GM21515 (cell line): Measurements from ENCODE around the gene SUSD2.
"Not testable (repeated sequence)": the region's sequence is repeated elsewhere in the genome, so short reads cannot be mapped to it uniquely, and the experiment has no call there.

Experiments
- ATAC-seq: cut with Tn5 transposase; IDR thresholded peaks from one replicate; pipeline ENCODE4 v1.9.1; 2021; ENCODE audit not compliant: unreplicated experiment

Gene SUSD2

DNA sequence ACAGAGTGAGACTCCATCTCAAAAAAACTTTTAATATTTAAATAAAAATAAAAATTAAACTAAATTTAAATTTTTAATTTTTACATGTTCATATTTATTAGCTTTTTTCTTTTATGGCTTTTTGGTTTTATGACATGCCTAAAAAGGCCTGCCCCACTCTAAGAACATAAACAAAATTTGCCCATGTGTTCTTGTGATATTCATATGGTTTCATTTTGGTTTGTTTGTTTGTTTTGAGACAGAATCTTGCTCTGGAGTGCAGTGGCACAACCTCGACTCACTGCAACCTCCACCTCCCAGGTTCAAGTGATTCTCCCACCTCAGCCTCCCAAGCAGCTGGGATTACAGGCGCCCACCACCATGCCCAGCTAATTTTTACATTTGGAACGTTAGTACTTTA is 27.7 kb downstream of the SUSD2 start:
- no peak for ATAC-seq

DNA sequence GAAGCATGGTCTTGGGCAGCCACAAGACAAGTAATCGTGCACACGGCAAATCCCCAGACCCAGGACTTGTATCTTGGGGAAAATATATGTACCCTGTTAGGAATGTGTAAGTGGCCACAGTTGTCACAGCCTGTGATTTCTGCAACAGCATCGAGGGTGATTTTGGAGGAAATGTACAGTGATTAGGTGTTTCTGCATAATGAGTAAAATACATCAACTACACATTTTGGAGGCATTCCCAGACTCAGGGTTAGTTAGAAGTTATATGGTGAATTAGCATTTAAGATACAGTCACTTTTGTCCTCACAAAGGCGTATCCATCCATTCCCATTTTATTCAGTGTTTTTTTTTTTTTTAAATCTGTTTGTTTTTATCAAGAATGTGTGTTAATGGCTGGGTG is 28.4 kb downstream of the SUSD2 start:
- no peak for ATAC-seq

DNA sequence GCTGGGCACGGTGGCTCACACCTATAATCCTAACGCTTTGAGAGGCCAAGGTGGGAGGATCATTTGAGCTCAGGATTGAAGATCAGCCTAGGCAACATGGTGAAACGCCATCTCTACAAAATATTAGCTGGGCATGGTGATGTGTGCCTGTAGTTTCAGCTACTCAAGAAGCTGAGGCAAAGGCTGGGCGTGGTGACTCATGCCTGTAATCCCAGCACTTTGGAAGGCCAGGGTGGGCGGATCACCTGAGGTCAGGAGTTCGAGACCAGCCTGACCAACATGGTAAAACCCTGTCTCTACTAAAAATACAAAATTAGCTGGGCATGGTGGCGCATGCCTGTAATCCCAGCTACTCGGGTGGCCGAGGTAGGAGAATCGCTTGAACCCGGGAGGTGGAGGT is 29.1 kb downstream of the SUSD2 start:
- ATAC-seq, result not testable (repeated sequence)

DNA sequence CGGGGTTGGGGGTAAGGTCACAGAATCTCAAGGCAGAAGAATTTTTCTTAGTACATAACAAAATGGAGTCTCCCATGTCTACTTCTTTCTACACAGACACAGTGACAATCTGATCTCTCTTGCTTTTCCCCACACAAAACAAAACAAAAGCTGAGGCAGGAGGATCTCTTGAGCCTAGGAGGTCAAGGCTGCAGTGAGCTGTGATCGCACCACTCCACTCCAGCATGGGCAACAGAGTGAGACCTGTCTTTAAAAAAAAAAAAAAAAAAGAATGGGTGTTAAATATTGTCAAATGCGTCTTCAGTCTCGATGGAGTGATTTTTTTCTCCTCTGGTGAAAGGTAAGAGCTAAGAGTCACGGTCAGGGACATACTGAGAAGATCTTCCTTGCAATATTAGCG is 30.4 kb downstream of the SUSD2 start:
- ATAC-seq, result not testable (repeated sequence)

DNA sequence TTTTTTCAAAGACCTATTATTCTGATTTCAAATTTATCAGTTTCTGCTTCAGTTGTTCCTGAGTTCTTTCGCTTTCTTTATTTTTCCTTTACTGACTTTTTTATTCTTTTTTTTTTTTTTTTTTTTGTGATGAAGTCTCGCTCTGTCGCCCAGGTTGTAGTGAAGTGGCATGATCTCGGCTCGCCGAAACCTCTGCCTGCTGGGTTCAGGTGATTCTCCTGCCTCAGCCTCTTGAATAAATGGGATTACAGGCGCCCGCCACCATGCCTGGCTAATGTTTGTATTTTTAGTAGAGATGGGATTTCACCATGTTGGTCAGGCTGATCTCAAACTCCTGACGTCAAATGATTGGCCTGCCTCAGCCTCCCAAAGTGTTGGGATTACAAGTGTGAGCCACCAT is 31.8 kb downstream of the SUSD2 start:
- not testable (repeated sequence) for ATAC-seq

DNA sequence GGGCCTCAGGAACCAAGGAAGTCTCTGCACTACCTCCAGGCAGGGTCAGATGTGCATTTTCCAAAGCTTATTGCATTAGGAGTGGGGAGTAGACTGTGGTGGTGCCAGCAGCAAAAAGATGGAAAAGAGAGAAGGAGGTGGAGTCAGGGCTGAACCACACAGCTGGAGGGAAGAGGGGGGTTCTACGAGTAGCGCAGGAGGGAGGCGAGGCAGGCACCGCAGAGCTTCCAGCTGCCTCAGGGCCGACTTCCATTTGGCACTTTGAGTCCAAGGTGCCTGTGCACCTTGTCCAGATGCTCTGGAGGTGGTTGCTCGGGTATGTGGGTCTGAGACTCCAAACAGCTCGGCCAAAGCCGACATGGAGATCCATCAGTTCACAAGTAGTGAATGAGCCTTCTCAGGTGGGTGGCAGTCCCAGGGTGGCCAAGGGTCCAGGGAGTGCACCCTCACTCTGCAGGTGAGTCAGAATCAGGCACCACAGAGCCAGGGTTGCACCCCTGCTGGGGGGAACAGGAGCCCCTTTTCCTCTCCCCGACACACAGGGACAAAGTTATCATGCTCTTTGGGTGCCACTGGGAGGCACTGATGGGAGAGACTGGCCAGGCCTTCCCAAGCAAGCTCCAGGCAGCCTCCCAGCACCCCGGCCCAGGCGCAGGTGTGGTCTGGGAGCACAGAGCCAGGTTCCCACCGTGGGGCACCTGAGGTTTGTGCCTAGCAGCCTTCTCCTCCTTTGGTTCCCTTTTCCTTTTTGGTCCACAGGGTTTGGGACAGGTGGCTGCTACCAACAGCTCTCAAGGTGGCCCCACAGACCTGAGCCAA is 33.4 kb downstream of the SUSD2 start:
- no peak for ATAC-seq

DNA sequence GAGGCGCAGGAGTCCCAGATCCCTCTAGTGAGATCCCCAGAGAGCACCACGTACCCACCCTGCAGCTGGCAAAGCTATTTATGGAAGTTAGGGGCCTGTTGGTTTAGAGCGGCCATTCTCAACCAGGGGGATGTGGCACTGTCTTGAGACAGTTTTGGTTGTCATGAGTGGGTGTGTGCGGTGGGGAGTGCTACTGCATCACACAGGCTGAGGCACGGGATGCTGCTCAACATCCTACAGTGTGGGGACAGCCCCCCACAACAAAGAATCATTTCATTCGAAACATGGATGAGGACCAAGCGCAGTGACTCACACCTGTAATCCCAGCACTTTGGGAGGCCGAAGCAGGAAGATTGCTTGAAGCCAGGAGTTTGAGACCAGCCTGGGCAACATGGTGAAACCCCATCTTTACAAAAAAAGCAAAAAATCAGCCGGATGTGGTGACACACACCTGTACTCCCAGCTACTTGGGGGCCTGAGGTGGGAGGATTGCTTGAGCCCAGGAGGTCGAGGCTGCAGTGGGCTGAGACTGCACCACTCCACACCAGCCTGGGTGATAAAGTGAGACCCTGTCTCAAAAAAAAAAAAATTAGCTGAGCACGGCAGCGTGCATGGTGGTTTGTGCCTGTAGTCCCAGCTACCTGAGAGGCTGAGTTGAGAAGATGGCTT is 35.4 kb downstream of the SUSD2 start:
- ATAC-seq, result no peak

DNA sequence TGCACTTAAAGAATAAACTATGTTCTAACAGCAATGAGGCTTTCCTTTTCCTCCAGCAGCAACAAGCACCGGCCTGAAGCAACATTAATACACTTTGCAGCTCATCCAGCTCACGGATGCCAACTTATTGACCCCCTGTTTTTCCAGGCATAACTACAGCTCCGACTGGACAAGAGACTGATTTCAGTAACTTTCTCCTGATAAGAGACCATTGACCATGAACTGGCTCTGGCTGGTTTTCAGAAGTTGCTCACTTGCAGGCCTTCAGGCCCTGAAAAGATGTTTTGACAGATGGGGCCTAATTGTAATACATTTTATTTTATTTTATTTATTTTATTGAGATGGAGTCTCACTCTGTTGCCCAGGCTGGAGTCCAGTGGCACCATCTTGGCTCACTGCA is 36.1 kb downstream of the SUSD2 start:
- no peak for ATAC-seq

DNA sequence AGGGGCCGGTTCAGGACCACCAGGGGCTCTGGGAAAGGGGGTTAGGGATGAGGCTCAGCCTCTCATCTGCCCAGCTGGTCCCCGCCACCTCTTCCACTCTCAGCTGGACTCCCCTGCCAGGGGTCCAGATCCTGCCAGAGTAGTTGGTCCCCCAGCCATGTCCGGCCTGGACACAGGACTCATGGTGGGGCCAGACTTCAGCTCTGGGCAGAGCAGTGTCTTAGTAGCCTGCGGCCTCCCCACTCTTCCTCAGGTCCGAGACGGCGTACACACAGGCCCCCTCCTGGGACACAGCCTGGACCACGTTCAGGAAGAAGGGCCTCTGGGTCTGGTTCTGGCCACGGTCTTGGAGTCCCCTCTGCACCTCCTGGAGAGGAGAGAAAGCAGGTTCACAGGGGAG is 38.5 kb downstream of the SUSD2 start:
- no peak for ATAC-seq

DNA sequence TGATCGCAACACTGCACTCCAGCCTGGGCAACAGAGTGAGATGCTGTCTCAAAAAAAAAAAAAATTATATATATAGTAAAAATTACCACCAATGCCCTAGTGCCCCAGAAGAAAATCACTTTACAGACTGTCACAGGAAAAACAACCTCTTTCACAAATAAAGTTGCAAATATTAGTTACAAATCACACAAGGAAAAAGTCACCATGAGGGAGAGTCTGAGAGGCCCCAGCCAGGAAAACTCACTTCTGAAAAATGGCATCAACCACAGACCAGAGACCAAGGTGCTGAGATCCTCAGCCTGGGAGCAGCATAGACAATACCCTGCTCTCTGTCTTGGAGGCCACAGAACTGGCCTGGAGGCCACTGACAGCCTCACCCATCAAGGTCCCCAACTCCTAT is 43.2 kb downstream of the SUSD2 start:
- no peak for ATAC-seq

DNA sequence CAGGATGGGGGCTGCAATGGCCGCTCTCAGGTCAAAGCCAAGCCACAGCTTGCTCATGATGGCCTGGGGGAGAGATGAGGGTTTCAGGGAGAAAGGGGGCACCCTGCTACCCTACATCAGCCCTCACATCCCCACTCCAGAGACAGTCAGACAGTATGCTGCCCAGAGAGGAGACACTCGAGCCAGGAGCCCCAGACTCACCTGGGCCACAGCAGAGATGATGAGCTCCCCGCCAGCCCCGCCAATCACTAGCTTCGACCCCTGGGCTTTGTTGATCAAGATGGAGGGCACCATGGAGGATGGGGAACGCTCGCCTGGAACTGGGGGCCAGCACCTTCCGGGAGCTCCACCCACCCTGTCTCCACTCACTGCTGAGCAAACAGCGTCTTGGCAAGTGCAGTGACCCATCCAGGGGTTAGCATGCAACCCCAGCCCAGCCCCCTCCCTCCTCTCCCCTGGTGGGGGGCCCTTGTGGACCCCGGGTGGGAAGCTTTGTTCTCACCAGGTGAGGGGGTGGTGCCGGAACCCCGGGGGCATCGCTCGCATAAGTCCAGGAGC is 43.8 kb downstream of the SUSD2 start:
- no peak for ATAC-seq

DNA sequence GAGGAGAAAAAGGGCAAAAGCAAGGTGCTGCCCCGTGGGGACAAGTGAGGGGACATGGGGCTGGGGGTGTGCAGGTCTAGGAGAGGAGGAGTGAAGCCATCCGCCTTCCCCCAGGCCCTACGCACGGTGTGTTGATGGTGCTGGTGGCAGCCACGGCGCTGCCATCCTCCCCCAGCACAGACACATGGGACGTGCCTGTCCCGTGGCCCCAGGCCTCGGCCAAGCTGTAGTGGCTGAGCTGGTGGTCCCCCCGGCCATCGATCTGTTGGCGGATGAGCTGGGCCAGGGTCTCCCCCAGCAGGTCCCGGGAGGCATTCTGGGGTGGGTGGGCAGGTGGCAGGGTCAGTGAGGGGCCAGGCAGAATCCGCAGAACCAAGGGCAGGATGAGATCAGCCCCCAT is 44.7 kb downstream of the SUSD2 start:
- no peak for ATAC-seq

DNA sequence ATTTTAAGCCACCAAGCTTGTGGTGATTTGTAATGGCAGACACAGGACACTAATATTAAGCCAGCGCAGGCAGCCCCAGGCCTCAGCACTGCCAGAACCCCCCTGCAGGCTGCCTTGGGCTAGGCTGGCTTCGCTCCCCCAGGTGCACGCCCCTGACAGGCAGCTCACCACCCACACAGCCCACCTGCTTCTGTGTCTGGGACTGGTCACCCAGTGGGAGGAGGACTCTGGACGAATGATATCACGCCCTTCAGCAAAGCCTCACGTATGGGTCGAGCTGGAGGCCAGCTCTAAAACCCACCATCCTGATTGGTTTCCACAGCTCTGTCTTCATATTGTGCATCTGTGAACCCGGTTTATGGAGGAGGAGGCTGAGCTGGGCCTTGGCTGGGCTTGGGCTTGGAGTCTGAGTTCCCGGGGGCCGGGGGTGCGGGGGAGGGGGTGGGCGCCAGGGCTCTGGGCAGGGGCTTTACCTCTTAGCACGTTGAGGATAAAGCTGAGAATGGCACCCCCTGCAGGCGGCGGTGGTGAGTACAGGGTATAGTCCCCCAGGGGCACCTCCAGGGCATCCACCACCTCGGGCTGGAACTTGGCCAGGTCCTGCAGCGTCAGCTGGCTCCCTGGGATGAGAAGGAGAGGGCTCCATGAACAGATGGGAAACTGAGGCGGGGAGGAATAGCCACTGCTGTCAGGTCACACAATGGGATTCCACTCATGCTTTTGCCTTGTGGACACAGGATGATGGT is 49.8 kb downstream of the SUSD2 start:
- no peak for ATAC-seq

DNA sequence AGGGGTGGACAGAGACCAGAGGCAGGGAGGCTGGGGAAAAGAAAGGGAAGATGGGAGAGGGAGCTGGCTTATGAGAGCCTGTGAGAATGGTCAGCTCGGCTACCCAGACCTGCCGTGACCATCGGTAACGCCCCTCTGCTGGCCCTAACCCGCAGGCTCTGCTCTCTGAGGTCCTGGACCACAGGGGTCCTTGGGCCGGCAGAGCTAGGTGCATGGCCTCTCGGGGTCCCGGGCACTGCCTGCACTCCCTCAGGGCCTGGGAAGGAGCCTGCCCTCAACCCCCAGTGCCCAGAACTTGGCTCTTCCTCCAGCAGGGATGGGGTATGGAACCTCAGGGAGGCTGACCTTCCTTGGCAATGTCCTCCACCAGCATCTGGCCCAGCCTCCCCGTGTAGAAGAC is 50.4 kb downstream of the SUSD2 start:
- no peak for ATAC-seq

DNA sequence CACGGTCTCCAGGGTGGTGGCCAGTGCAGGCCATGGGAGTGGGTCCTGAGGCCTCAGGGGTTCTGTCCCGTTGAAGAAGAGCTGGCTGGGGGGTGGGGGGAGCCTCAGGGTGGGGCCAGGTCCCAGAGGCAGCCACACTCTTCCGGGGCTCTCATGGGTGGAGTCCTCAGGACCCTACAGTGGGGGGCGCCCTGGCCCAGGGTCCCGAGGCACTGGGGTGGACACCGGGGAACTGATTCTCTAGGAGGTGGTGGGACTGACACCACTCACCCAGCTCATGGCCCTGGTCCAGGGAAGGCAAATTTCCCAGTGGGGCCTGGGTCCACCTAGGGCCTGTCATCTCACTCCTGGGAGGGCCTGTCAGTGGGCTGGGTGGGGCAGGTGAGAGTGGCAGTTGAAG is 50.8 kb downstream of the SUSD2 start:
- ATAC-seq, result no peak

DNA sequence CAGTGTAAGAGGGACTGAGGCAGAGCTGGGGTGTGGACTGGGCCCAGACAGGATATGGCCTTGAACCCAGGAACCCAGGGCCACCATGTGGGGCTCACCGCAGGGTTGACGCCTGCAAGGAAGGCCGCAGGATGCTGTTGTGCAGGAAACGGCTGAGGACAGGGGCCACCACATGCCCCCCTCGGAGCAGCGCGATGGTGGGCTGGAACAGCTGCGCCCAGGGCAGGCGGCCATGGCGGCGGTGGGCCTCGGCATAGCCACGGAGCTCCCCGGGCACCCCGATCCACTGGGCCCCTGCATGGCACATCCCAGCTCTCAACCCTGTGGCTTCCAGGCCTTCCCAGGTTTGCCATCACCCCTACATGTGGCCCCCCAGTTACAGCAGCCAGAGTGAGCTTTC is 51.4 kb downstream of the SUSD2 start:
- no peak for ATAC-seq

DNA sequence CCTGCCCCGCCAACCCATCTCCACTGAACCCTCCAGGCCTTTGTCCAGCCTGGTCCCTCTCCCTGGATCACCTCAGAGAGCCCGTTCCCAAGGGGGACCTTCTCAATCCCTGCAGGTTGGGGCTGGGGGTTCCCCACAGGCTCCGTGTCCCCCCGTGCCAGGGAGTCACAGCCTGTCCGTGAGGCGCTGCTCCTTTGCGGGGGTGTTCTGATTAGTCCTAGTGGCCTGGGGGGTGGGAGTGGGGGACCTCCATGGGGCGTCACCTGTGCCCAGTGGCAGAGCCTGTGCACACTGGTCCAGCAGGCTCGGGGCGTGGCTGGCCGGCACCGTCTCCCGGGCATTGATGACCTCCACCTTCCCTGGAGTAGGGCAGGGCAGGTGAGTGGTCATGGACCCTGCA is 51.9 kb downstream of the SUSD2 start:
- no peak for ATAC-seq

DNA sequence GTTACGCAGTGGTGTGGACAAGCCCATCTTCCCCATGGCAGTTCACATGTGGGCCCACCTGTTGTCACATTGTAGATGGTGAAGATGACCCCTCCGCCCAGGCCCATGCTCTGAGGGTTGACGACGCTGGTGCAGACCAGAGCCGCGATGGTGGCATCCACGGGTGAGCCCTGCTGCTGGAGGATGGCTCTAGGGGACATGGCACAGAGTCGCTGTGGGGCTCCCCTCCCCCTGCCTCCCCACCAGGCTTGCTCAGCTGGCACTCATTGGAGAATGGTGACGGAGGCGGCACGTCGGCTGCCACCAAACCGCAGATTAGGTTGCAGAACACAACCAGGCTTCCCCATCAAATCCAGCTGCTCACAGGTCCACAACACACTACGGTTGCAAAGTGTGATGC is 52.5 kb downstream of the SUSD2 start:
- ATAC-seq, result no peak

DNA sequence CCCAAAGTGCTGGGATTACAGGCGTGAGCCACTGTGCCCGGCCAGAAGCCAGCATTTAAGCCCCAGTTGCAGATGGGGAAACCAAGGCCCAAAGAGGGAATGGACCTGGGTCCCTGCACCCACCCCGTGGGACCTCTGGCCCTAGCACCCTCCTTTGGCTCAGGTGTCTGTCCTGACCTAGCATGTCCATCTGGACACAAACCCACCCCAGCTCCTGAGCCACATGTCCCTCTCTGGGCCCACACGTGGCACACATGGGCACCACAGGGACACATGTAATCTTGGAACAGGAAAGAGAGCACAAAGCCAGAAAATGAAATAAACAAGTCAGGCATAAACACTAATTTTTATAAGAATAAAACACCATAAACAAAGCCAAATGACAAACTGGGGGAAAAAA is 54.0 kb downstream of the SUSD2 start:
- no peak for ATAC-seq

DNA sequence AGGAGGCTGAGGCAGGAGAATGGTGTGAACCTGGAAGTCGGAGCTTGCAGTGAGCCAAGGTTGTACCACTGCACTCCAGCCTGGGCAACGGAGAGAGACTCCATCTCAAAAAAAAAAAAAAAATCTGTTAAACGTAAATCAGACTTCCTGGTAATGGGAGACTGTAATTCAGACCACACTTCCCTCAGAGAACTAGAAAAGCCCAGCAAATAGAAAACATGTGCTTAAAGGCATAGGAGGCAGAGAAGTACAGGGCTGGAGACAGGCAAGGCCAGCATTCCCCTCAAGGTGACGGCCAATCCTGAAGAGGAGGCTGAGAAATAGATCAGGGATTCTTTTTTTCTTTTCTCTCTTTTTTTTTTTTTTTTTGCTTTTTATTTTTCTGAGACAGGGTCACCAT is 55.4 kb downstream of the SUSD2 start:
- no peak for ATAC-seq

DNA sequence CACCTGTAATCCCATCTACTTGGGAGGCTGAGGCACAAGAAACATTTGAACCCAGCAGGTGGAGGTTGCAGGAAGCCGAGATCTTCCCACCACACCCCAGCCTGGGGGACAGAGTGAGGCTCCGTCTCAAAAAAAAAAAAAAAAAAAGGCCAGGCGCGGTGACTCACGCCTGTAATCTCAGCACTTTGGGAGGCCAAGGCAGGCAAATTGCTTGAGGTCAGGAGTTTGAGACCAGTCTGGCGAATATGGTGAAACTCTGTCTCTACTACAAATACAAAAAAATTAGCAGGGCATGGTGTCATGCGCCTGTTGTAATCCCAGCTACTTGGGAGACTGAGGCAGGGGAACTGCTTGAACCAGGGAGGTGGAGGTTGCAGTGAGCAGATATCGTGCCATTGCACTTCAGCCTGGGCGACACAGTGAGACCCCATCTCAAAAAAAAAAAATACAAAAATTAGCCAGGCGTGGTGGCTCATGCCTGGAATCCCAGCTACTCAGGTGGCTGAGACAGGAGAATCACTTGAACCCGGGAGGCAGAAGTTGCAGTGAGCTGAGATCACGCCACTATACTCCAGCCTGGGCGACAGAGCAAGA is 56.9 kb downstream of the SUSD2 start:
- not testable (repeated sequence) for ATAC-seq
